A549 (cell line): ENCODE results near the gene PHKB.

Experiments
- CEBPB ChIP-seq, 2 experiments: fragments of >200 bp in 1 of 2; sonication (Bioruptor Twin) in 1 of 2; formaldehyde crosslinking in 1 of 2; IDR thresholded peaks; 2 replicates each; pipeline ENCODE4 v1.6.1; 2012 to 2016
- ESRRA ChIP-seq: fragments of 150-350 bp; IDR thresholded peaks from 2 replicates; pipeline ENCODE4 v1.6.1; 2014; ENCODE audit warnings: mild to moderate bottlenecking, low read length, borderline replicate concordance
- HDAC2 ChIP-seq: fragments of 200-600 bp; sonication (generic); IDR thresholded peaks from 2 replicates; pipeline ENCODE4 v1.6.1; 2016
- HMGXB4 ChIP-seq: fragments of 250-450 bp; sonication (Bioruptor Pico); IDR thresholded peaks from 2 replicates; pipeline ENCODE4 v1.5.0; 2021; ENCODE audit warnings: mild to moderate bottlenecking, moderate library complexity, borderline replicate concordance
- HOXA7 ChIP-seq: fragments of 250-450 bp; sonication (Bioruptor Pico); IDR thresholded peaks from 2 replicates; pipeline ENCODE4 v1.5.0; 2020; ENCODE audit warnings: mild to moderate bottlenecking, moderate library complexity
- JUN ChIP-seq, 2 experiments: fragments of >200 bp; sonication (Bioruptor Twin); formaldehyde crosslinking; IDR thresholded peaks; 2 replicates in 1 of 2; 3 replicates in 1 of 2; pipeline ENCODE4 v1.6.1; 2016 to 2017
- JUNB ChIP-seq: fragments of >200 bp; sonication (Bioruptor Twin); formaldehyde crosslinking; IDR thresholded peaks from 2 replicates; pipeline ENCODE4 v1.6.1; 2016
- MYC ChIP-seq: IDR thresholded peaks from 2 replicates; pipeline ENCODE4 v1.6.1; 2012; ENCODE audit warnings: mild to moderate bottlenecking, inconsistent platforms, low read length, improper control_type of control experiment, borderline replicate concordance
- NPAS2 ChIP-seq: fragments of 250-450 bp; sonication (Bioruptor Pico); IDR thresholded peaks from 2 replicates; pipeline ENCODE4 v1.8.0; 2022; ENCODE audit warnings: mild to moderate bottlenecking, moderate library complexity, borderline replicate concordance
- PHF8 ChIP-seq: fragments of 200-600 bp; sonication (generic); IDR thresholded peaks from 2 replicates; pipeline ENCODE4 v1.6.1; 2016; ENCODE audit warnings: low read depth, mild to moderate bottlenecking, antibody characterized with exemption, moderate library complexity, borderline replicate concordance
- POLR2A ChIP-seq: IDR thresholded peaks from 2 replicates; pipeline ENCODE4 v1.6.1; 2012; ENCODE audit warnings: mild to moderate bottlenecking, low read length
- SMC3 ChIP-seq: fragments of >200 bp; sonication (Bioruptor Twin); formaldehyde crosslinking; IDR thresholded peaks from 3 replicates; pipeline ENCODE4 v1.6.1; 2018; ENCODE audit warnings: inconsistent platforms
- TF ChIP-seq, protein P1 (sequence below): fragments of >200 bp; sonication (Bioruptor Twin); formaldehyde crosslinking; IDR thresholded peaks from 3 replicates; pipeline ENCODE4 v1.5.1; 2016

- TF ChIP-seq ESRRA (no peak), HDAC2 (no peak), JUN (IDR thresholded peaks at IDR 0.05) (no peak), POLR2A (no peak), SMC3 (no peak), CEBPB (IDR thresholded peaks at IDR 0.05) (no peak), PHF8 (no peak), JUNB (no peak), NPAS2 (CRISPR knock-in tag) (no peak), HOXA7 (no peak), MYC (no peak), HMGXB4 (CRISPR knock-in tag) (no peak)
- TF ChIP-seq, protein P1, sequence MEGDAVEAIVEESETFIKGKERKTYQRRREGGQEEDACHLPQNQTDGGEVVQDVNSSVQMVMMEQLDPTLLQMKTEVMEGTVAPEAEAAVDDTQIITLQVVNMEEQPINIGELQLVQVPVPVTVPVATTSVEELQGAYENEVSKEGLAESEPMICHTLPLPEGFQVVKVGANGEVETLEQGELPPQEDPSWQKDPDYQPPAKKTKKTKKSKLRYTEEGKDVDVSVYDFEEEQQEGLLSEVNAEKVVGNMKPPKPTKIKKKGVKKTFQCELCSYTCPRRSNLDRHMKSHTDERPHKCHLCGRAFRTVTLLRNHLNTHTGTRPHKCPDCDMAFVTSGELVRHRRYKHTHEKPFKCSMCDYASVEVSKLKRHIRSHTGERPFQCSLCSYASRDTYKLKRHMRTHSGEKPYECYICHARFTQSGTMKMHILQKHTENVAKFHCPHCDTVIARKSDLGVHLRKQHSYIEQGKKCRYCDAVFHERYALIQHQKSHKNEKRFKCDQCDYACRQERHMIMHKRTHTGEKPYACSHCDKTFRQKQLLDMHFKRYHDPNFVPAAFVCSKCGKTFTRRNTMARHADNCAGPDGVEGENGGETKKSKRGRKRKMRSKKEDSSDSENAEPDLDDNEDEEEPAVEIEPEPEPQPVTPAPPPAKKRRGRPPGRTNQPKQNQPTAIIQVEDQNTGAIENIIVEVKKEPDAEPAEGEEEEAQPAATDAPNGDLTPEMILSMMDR: no peak
These were observed 183.0 kb downstream of the PHKB start for GRCh38 chr16:47644166-47644565.
